ENCODE data around the gene FDX2.
"Not testable (repeated sequence)": the region's sequence is repeated elsewhere in the genome, so short reads cannot be mapped to it uniquely, and the experiment has no call there.

The FDX2 gene

GRCh38 chr19:10315335-10316214 is at the start of gene FDX2:
Gene FDX2, minus strand, starts transcription at chr19:10316015. Its CDS starts 19 bp downstream, at chr19:10315996.
- DNase-seq, result peak; percentile 94

GRCh38 chr19:10365518-10365917 is 49.7 kb upstream of the FDX2 start:
- no peak for DNase-seq

GRCh38 chr19:10364644-10365043 is 48.8 kb upstream of the FDX2 start:
- no peak for DNase-seq

- DNase-seq, result no peak
Observed at GRCh38 chr19:10363789-10364281, 48.0 kb upstream of the FDX2 start.

- no peak for DNase-seq
Observed at GRCh38 chr19:10362259-10362658, 46.4 kb upstream of the FDX2 start.

- no peak for DNase-seq
Observed at GRCh38 chr19:10361569-10362011, 45.8 kb upstream of the FDX2 start.

GRCh38 chr19:10356431-10356830 is 40.6 kb upstream of the FDX2 start:
- DNase-seq, result no peak

GRCh38 chr19:10353793-10354391 is 38.1 kb upstream of the FDX2 start:
- DNase-seq, result no peak

- DNase-seq, result no peak
Observed at GRCh38 chr19:10352764-10353671, 37.2 kb upstream of the FDX2 start.

GRCh38 chr19:10346509-10346908 is 30.7 kb upstream of the FDX2 start:
- DNase-seq, result no peak

- DNase-seq, result no peak
Observed at GRCh38 chr19:10344780-10345179, 29.0 kb upstream of the FDX2 start.

GRCh38 chr19:10343495-10343894 is 27.7 kb upstream of the FDX2 start:
- no peak for DNase-seq

GRCh38 chr19:10339977-10340376 is 24.2 kb upstream of the FDX2 start:
- DNase-seq, result no peak

GRCh38 chr19:10339380-10339960 is 23.7 kb upstream of the FDX2 start, which contains the start of gene ICAM3:
Gene ICAM3, minus strand, starts transcription at chr19:10339624. Its CDS starts 10 bp downstream, at chr19:10339614.
- no peak for DNase-seq

GRCh38 chr19:10338940-10339339 is 23.1 kb upstream of the FDX2 start:
- no peak for DNase-seq

- not testable (repeated sequence) for DNase-seq
Observed at GRCh38 chr19:10336725-10337124, 20.9 kb upstream of the FDX2 start.

- DNase-seq, result no peak
Observed at GRCh38 chr19:10335352-10335985, 19.7 kb upstream of the FDX2 start.

GRCh38 chr19:10334588-10335351 is 19.0 kb upstream of the FDX2 start:
- no peak for DNase-seq

- no peak for DNase-seq
Observed at GRCh38 chr19:10333758-10334587, 18.2 kb upstream of the FDX2 start.

All from DMS79 (cell line).